Lung (tissue), 12 donors: ENCODE measurements around the gene TMPRSS2. TPM values are rescaled to one million over a fixed set of nuclear protein-coding genes. Genes with fewer than 3 reads are reported as not detected.

Source experiments
- ATAC-seq: fragments of 200-7000 bp; cut with Tn5 transposase; one replicate; pipeline ENCODE4 v1.9.1; 2020; ENCODE audit warnings: moderate number of reproducible peaks; ENCODE audit not compliant: insufficient read depth, low FRiP score
- DNase-seq, 3 donors: peaks; one replicate each; pipeline ENCODE4 v3.0.0-alpha.2; 2013 to 2017
- H3K27ac ChIP-seq, 2 donors: one replicate each; pipeline ENCODE4 v1.5.1; 2013; ENCODE audit warnings: mild to moderate bottlenecking in 2 of 2, moderate library complexity in 2 of 2, control low read depth in 1 of 2, inconsistent platforms in 1 of 2, low read depth in 1 of 2, low read length in 1 of 2
- H3K27me3 ChIP-seq, 3 donors: one replicate each; pipeline ENCODE4 v1.5.1; 2013; ENCODE audit warnings: low read length in 2 of 3; ENCODE audit not compliant: control insufficient read depth in 3 of 3, insufficient read depth in 3 of 3
- H3K36me3 ChIP-seq, 4 donors: one replicate each; pipeline ENCODE4 v1.5.1; 2013; ENCODE audit warnings: low read length in 4 of 4, mild to moderate bottlenecking in 1 of 4, moderate library complexity in 1 of 4; ENCODE audit not compliant: control insufficient read depth in 4 of 4, insufficient read depth in 4 of 4
- H3K4me1 ChIP-seq, 5 donors: one replicate each; pipeline ENCODE4 v1.5.1; 2013; ENCODE audit warnings: low read length in 5 of 5, mild to moderate bottlenecking in 2 of 5, moderate library complexity in 1 of 5; ENCODE audit not compliant: control insufficient read depth in 5 of 5, insufficient read depth in 5 of 5
- H3K4me3 ChIP-seq: one replicate; pipeline ENCODE4 v1.5.1; 2013; ENCODE audit warnings: mild to moderate bottlenecking, control low read depth, moderate library complexity
- H3K9ac ChIP-seq, 2 donors: one replicate each; pipeline ENCODE4 v1.5.1; 2013; ENCODE audit warnings: low read length in 2 of 2, control low read depth in 1 of 2; ENCODE audit not compliant: insufficient read depth in 1 of 2
- H3K9me3 ChIP-seq, 4 donors: one replicate each; pipeline ENCODE4 v1.5.1; 2013; ENCODE audit warnings: low read length in 3 of 4, mild to moderate bottlenecking in 1 of 4, moderate library complexity in 1 of 4; ENCODE audit not compliant: control insufficient read depth in 4 of 4, insufficient read depth in 3 of 4
- WGBS, 2 donors: extraction: QIAGEN DNeasy Blood & Tissue Kit; methylation state at CpG; one replicate each; pipeline ENCODE4 v1.1.7; 2013; 5-methylcytosine and 5-hydroxymethylcytosine counted together
- polyA plus RNA-seq, 2 donors: library from polyadenylated mRNA; stranded (reverse); fragments of 200-250 nt; gene quantifications; one replicate each; pipeline ENCODE4 v1.2.1, GENCODE V29; 2013
- total RNA-seq, 2 donors: library from RNA; depleted of rRNA in 1 of 2; stranded (reverse); fragments of >200 nt in 1 of 2; gene quantifications; one replicate each; pipeline ENCODE4 v1.2.1, GENCODE V29; 2014 to 2021
- TF ChIP-seq, protein P1 (sequence below): IDR thresholded peaks from 2 replicates; pipeline ENCODE4 v1.5.1; 2012; ENCODE audit warnings: mild to moderate bottlenecking; ENCODE audit errors: control extremely low read depth, extremely low read depth
- donor health status: control.
- donor health status: control.
- donor health status: Bipolar disorder and iron deficiency.
- donor health status: healthy.
- donor health status: DM: yes; HTN: yes; CAD: no.

TMPRSS2 gene
- total and polyA plus RNA-seq, 4 donors: 46.2 to 130 (median 72.2) TPM

DNA sequence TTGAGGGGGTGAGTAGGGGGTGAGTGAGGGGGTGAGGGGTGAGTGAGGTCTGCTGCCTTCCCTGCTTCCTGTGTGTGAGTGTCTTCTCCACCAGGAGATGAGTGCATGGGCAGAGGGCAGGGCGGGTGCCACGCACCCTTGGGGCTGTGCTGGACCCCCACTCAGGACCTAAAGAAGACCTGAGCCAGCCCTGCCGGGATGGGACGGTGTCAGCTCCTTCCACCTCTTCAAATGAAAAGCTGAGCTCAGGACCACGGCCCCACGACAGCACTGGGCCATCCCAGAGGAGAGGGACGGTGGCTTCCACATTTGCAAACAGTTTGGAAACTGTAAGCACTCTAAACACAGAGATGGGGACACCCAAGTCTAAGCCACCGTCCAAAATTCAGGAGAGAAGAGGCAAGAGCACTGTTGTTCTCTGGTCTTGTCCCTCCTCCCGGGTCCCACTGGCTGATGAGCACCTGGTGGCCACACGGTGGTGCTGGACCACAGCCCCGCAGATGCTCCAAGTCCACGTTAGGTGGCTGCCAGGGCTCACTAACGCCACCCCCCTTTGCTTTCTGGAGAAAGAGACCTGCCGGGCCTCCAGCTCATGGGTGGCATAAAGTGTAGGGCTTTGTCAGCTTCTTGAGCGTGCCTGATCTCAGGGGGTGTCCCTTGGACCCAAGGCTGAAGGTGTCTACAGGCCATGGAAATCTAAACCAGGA, 32.1 kb downstream of the TMPRSS2 start:
- peaks cover 0 to 11% (median 2%) of the 10 kb centered on the region in 5 donors for H3K4me1 ChIP-seq
- H3K9ac ChIP-seq: no peak overlapping the region
- WGBS, 2 donors: 74 to 85% methylated on average over 15 of the region's 15 CpGs
- H3K27me3 ChIP-seq: no peaks in the 10 kb centered on the region
- H3K4me3 ChIP-seq: no peak overlapping the region
- DNase-seq (no peak), ATAC-seq (no peak)
- no peak overlapping the region for H3K27ac ChIP-seq
- H3K36me3 ChIP-seq: no peaks in the 10 kb centered on the region
- no peaks in the 10 kb centered on the region for H3K9me3 ChIP-seq
- TF ChIP-seq, protein P1, sequence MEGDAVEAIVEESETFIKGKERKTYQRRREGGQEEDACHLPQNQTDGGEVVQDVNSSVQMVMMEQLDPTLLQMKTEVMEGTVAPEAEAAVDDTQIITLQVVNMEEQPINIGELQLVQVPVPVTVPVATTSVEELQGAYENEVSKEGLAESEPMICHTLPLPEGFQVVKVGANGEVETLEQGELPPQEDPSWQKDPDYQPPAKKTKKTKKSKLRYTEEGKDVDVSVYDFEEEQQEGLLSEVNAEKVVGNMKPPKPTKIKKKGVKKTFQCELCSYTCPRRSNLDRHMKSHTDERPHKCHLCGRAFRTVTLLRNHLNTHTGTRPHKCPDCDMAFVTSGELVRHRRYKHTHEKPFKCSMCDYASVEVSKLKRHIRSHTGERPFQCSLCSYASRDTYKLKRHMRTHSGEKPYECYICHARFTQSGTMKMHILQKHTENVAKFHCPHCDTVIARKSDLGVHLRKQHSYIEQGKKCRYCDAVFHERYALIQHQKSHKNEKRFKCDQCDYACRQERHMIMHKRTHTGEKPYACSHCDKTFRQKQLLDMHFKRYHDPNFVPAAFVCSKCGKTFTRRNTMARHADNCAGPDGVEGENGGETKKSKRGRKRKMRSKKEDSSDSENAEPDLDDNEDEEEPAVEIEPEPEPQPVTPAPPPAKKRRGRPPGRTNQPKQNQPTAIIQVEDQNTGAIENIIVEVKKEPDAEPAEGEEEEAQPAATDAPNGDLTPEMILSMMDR: no peak

DNA sequence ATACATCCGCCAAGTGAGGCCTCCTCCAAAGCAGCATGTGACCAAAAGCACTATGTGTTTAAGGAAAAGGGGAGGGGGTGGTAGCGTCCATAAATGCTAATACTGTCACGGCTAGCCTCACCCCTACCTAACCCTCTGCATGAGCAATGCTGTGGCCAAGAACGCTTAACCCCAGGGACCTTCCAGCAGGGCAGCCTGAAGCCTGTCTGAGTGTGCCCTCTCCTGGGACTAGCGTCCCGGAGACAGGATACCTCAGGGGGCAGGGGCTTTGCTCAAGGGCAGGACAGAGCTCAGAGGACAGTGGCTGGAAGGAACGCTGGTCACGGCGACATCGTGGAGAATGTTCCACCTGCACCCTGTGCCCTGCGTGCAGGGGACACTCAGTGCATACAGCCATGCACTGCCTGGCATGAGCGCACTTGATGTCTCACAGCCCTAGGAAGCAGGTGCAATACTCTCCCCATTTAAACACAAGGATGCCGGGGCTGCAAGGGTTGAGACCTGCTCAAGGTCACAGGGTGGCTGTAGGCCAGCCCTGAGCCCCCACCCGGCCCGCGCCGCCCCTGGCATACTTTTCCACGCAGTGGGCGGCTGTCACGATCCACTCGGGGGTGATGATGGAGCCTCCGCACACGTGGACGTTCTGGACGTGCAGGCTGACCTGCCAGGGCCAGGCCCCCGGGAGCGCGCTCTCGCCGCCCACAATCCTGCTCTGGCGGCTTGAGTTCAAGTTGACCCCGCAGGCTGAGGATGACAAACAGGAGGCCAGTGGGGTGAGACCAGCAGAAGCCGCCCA, 35.0 kb downstream of the TMPRSS2 start:
- no peaks in the 10 kb centered on the region for H3K27me3 ChIP-seq
- H3K9ac ChIP-seq: no peak overlapping the region
- no peaks in the 10 kb centered on the region for H3K9me3 ChIP-seq
- peaks cover 0 to 10% (median 5%) of the 10 kb centered on the region in 5 donors for H3K4me1 ChIP-seq
- H3K36me3 ChIP-seq: no peaks in the 10 kb centered on the region
- 85 to 88% methylated on average over 33 of the region's 33 CpGs for WGBS, 2 donors
- H3K27ac ChIP-seq: no peak overlapping the region
- TF ChIP-seq, protein P1: no peak
- ATAC-seq: no peak
- no peak for DNase-seq
- H3K4me3 ChIP-seq: no peak overlapping the region

DNA sequence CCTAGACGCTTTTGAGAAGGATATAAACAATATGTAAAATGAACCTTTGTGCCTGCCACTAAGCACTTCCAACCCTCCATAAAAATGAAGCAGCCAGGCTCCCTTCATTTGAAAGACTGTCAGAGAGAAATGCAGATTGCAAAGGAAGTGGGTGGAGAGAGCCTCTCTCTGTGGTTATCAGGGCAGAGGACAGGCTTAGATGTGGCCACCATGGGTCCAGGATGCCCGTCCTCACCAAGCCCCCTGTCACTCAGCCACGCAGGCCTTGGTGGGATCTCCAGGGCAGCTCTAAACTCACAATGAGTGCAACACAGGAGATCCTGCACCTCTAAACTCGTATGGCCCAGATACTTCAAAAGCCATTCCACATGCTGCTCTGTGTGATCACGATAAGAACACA, 37.9 kb downstream of the TMPRSS2 start:
- WGBS, 2 donors: 49 to 58% methylated on average over 5 of the region's 5 CpGs

More for the DNA sequence above, 37.9 kb downstream of the TMPRSS2 start:
- DNase-seq (no peak), ATAC-seq (no peak)
- Histone ChIP-seq H3K4me3 (no peak overlapping the region), H3K4me1 (peaks cover 0 to 19% (median 9%) of the 10 kb centered on the region in 5 donors), H3K27ac (no peak overlapping the region), H3K36me3 (peaks cover 0 to 2% (median 0%) of the 10 kb centered on the region in 4 donors), H3K27me3 (no peaks in the 10 kb centered on the region), H3K9me3 (no peaks in the 10 kb centered on the region), H3K9ac (no peak overlapping the region)
- TF ChIP-seq, protein P1: no peak
